RWPE1 (cell line): Measurements from ENCODE around the gene JOSD2.
A peak's percentile ranks its signal among the peaks of the same experiment; 100 is the strongest.

Experiments
- CTCF ChIA-PET: fragments of 350-600 bp; sonication (Branson Sonifier 250); formaldehyde crosslinking; extraction: SDS; loops from one replicate; lab custom pipeline; 2021; lab: Yijun Ruan, JAX
- POLR2A ChIA-PET: fragments of 400-600 bp; formaldehyde crosslinking; extraction: SDS; loops from one replicate; lab custom pipeline; 2020; ENCODE audit warnings: antibody characterized with exemption; ENCODE audit not compliant: low non-redundant PET; lab: Yijun Ruan, JAX
- DNase-seq: peaks from one replicate; pipeline ENCODE4 v3.0.0; 2012; ENCODE audit warnings: low spot score
- H3K27ac ChIP-seq: fragments of 450-650 bp; 2 replicates; pipeline ENCODE4 v1.5.1; 2017
- CTCF ChIP-seq: fragments of 450-650 bp; conservative IDR thresholded peaks from 2 replicates; pipeline ENCODE4 v1.5.1; 2017; ENCODE audit warnings: low read depth, mild to moderate bottlenecking

Gene JOSD2

GRCh38 chr19:50547385-50548190, 36.6 kb upstream of the JOSD2 start:
- TF ChIP-seq CTCF: no peak
- H3K27ac ChIP-seq: no peak overlapping the region
- DNase-seq: no peak
- ChIA-PET POLR2A (no interaction called here), CTCF (interaction anchor here (0.6 to 2.9 kb wide), 3 partner anchors 9 to 15 kb away, joined by 3 to 19 read pairs (median 12); no protein-coding TSS in a partner anchor)

- H3K27ac ChIP-seq: no peak overlapping the region
- POLR2A ChIA-PET: no interaction called here
- no peak for DNase-seq
- CTCF ChIA-PET: interaction anchor here (0.6 to 1.7 kb wide), 2 partner anchors 10 to 16 kb away, joined by 3 to 12 read pairs; no protein-coding TSS in a partner anchor
- no peak for TF ChIP-seq CTCF
Observed at GRCh38 chr19:50546527-50547221, 35.7 kb upstream of the JOSD2 start.

- ChIA-PET POLR2A (interaction anchor here (0.6 kb wide), 1 partner anchor 444 kb away, joined by 5 read pairs; no protein-coding TSS in a partner anchor), CTCF (interaction anchor here (0.8 kb wide), 1 partner anchor 13 kb away, joined by 5 read pairs; no protein-coding TSS in a partner anchor)
- no peak overlapping the region for H3K27ac ChIP-seq
- DNase-seq: no peak
- TF ChIP-seq CTCF: no peak
Observed at GRCh38 chr19:50542943-50543342, 32.0 kb upstream of the JOSD2 start.

- ChIA-PET POLR2A (no interaction called here), CTCF (interaction anchor here (0.6 to 2.6 kb wide), 21 partner anchors 9 to 1150 kb away, joined by 3 to 23 read pairs (median 4); no protein-coding TSS in a partner anchor)
- TF ChIP-seq CTCF: peak; percentile 80
- H3K27ac ChIP-seq: no peak overlapping the region
- DNase-seq: peak; percentile 76
Observed at GRCh38 chr19:50537769-50538230, 26.8 kb upstream of the JOSD2 start.

GRCh38 chr19:50537306-50537685, 26.3 kb upstream of the JOSD2 start:
- TF ChIP-seq CTCF: no peak
- DNase-seq: no peak
- no peak overlapping the region for H3K27ac ChIP-seq
- CTCF ChIA-PET: interaction anchor here (0.6 to 2.6 kb wide), 14 partner anchors 8 to 486 kb away, joined by 3 to 23 read pairs (median 4); no protein-coding TSS in a partner anchor
- POLR2A ChIA-PET: no interaction called here

- ChIA-PET CTCF (interaction anchor here (0.6 to 2.6 kb wide), 5 partner anchors 20 to 188 kb away, joined by 3 to 23 read pairs (median 5); no protein-coding TSS in a partner anchor), POLR2A (no interaction called here)
- no peak for DNase-seq
- TF ChIP-seq CTCF: no peak
- H3K27ac ChIP-seq: no peak overlapping the region
Observed at GRCh38 chr19:50536662-50537305, 25.8 kb upstream of the JOSD2 start.
